Liver (tissue), 9 donors: ENCODE results near the gene SAE1. TPM values are rescaled to one million over a fixed set of nuclear protein-coding genes. Genes with fewer than 3 reads are reported as not detected.

ENCODE experiments used
- DNase-seq: peaks from one replicate; pipeline ENCODE4 v3.0.0-alpha.2; 2017; ENCODE audit warnings: low spot score
- H3K27ac ChIP-seq, 2 donors: one replicate each; pipeline ENCODE4 v1.7.0; 2013; ENCODE audit warnings: inconsistent platforms in 2 of 2, low read length in 2 of 2, control low read depth in 1 of 2, low read depth in 1 of 2, mild to moderate bottlenecking in 1 of 2
- H3K27me3 ChIP-seq, 4 donors: one replicate each; pipeline versions ENCODE4 v1.6.1 to v1.7.0; 2013; ENCODE audit warnings: low read length in 3 of 4, inconsistent platforms in 1 of 4, mild to moderate bottlenecking in 1 of 4, moderate library complexity in 1 of 4; ENCODE audit not compliant: control insufficient read depth in 4 of 4, insufficient read depth in 4 of 4
- H3K36me3 ChIP-seq, 4 donors: one replicate each; pipeline versions ENCODE4 v1.6.1 to v1.7.0; 2013; ENCODE audit warnings: low read length in 3 of 4, mild to moderate bottlenecking in 3 of 4, low read depth in 1 of 4, moderate library complexity in 1 of 4; ENCODE audit not compliant: control insufficient read depth in 4 of 4, insufficient read depth in 3 of 4
- H3K4me1 ChIP-seq, 4 donors: one replicate each; pipeline versions ENCODE4 v1.6.1 to v1.7.0; 2013; ENCODE audit warnings: low read length in 3 of 4, mild to moderate bottlenecking in 3 of 4, moderate library complexity in 1 of 4; ENCODE audit not compliant: control insufficient read depth in 4 of 4, insufficient read depth in 4 of 4
- H3K4me3 ChIP-seq, 3 donors: one replicate each; pipeline versions ENCODE4 v1.6.1 to v1.7.0; 2013; ENCODE audit warnings: low read length in 3 of 3, control low read depth in 1 of 3, low read depth in 1 of 3, mild to moderate bottlenecking in 1 of 3
- H3K9ac ChIP-seq, 2 donors: one replicate each; pipeline ENCODE4 v1.7.0; 2013; ENCODE audit warnings: low read length in 2 of 2, mild to moderate bottlenecking in 2 of 2, moderate library complexity in 2 of 2, control low read depth in 1 of 2, low read depth in 1 of 2
- H3K9me3 ChIP-seq, 4 donors: one replicate each; pipeline versions ENCODE4 v1.6.1 to v1.7.0; 2013; ENCODE audit warnings: low read length in 3 of 4; ENCODE audit not compliant: control insufficient read depth in 4 of 4
- EGR1 ChIP-seq, 2 donors: IDR thresholded peaks; 2 replicates each; pipeline ENCODE4 v1.6.1; 2016 to 2018; ENCODE audit warnings: antibody characterized with exemption in 2 of 2, low read depth in 2 of 2
- FOXA1 ChIP-seq: IDR thresholded peaks from 2 replicates; pipeline ENCODE4 v1.6.1; 2016; ENCODE audit warnings: antibody characterized with exemption
- FOXA2 ChIP-seq: IDR thresholded peaks from 2 replicates; pipeline ENCODE4 v1.6.1; 2016; ENCODE audit warnings: antibody characterized with exemption
- GABPA ChIP-seq, 2 donors: IDR thresholded peaks in 1 of 2; conservative IDR thresholded peaks in 1 of 2; 2 replicates each; pipeline ENCODE4 v1.6.1; 2016; ENCODE audit warnings: antibody characterized with exemption in 2 of 2, mild to moderate bottlenecking in 1 of 2, moderate library complexity in 1 of 2
- HNF4A ChIP-seq, 2 donors: conservative IDR thresholded peaks; 2 replicates each; pipeline ENCODE4 v1.6.1; 2016; ENCODE audit warnings: antibody characterized with exemption in 2 of 2, mild to moderate bottlenecking in 2 of 2
- HNF4G ChIP-seq: IDR thresholded peaks from 2 replicates; pipeline ENCODE4 v1.6.1; 2016; ENCODE audit warnings: antibody characterized with exemption
- JUND ChIP-seq, 2 donors: IDR thresholded peaks; 2 replicates each; pipeline ENCODE4 v1.6.1; 2016; ENCODE audit warnings: antibody characterized with exemption in 2 of 2
- NR2F2 ChIP-seq: IDR thresholded peaks from 2 replicates; pipeline ENCODE4 v1.6.1; 2016; ENCODE audit warnings: antibody characterized with exemption
- RAD21 ChIP-seq, 2 donors: IDR thresholded peaks; 2 replicates each; pipeline ENCODE4 v1.6.1; 2016; ENCODE audit warnings: antibody characterized with exemption in 2 of 2, mild to moderate bottlenecking in 2 of 2
- RXRA ChIP-seq, 2 donors: IDR thresholded peaks; 2 replicates each; pipeline ENCODE4 v1.6.1; 2017 to 2018; ENCODE audit warnings: antibody characterized with exemption in 2 of 2, mild to moderate bottlenecking in 1 of 2
- SP1 ChIP-seq: IDR thresholded peaks from 2 replicates; pipeline ENCODE4 v1.6.1; 2018; ENCODE audit warnings: antibody characterized with exemption, mild to moderate bottlenecking
- TAF1 ChIP-seq: conservative IDR thresholded peaks from 2 replicates; pipeline ENCODE4 v1.6.1; 2016; ENCODE audit warnings: antibody characterized with exemption, mild to moderate bottlenecking
- YY1 ChIP-seq: IDR thresholded peaks from 2 replicates; pipeline ENCODE4 v1.6.1; 2016; ENCODE audit warnings: antibody characterized with exemption, mild to moderate bottlenecking
- WGBS: extraction: QIAGEN DNeasy Blood & Tissue Kit; methylation state at CpG from one replicate; pipeline ENCODE4 v1.1.7; 2013; 5-methylcytosine and 5-hydroxymethylcytosine counted together
- polyA plus RNA-seq, 2 donors: library from polyadenylated mRNA; stranded (reverse) in 1 of 2; unstranded in 1 of 2; fragments of 200-250 nt in 1 of 2; fragments of >200 nt in 1 of 2; fragmentation: Nextera tagmentation in 1 of 2; extraction: Ambion mirVana in 1 of 2; gene quantifications; one replicate each; pipeline versions ENCODE4 v1.2.1 to v1.2.3, GENCODE V29; 2013 to 2015
- total RNA-seq, 2 donors: library from RNA; depleted of rRNA; stranded (reverse); fragments of >200 nt; gene quantifications; one replicate each; pipeline ENCODE4 v1.2.3, GENCODE V29; 2014
- TF ChIP-seq, protein P1 (sequence below): IDR thresholded peaks from 2 replicates; pipeline ENCODE4 v1.6.1; 2016; ENCODE audit warnings: antibody characterized with exemption
- TF ChIP-seq, protein P2 (sequence below): IDR thresholded peaks from 2 replicates; pipeline ENCODE4 v1.6.1; 2016; ENCODE audit warnings: antibody characterized with exemption, mild to moderate bottlenecking
- TF ChIP-seq, protein P3 (sequence below): fragments of 150-350 bp; IDR thresholded peaks from 2 replicates; pipeline ENCODE4 v1.5.1; 2017; ENCODE audit warnings: improper control_type of control experiment, low read depth, low read length; ENCODE audit not compliant: missing input control
- TF ChIP-seq, protein P4 (sequence below): IDR thresholded peaks from 2 replicates; pipeline ENCODE4 v1.6.1; 2016; ENCODE audit warnings: antibody characterized with exemption
- donor health status: healthy.
- donor health status: healthy.
- donor health status: healthy.
- donor health status: healthy.
- donor health status: healthy.

SAE1 gene
- total and polyA plus RNA-seq, 4 donors: 19.0 to 31.8 (median 27.0) TPM

DNA sequence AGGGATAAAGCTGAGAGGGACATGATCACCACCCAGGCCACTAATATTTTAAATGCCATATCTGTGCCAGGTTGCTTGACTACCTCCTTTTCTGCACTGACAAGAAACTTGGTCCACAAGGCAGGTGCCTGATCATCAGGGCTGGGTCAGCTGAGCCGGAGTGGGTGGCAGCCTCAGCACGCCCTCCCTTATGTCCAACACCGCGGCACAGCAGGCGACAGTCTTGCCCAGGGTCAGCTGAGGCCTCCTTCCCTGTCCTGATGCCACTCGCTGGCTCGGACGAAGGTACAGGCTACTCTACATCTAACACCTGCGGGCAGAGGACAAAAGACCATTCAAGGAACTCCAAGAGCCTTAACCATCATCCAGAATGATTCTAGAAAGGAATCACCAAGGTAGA, 33.9 kb upstream of the SAE1 start:
- WGBS: 61% methylated on average over 9 of the region's 9 CpGs
- Histone ChIP-seq H3K9ac (no peak overlapping the region), H3K27me3 (no peaks in the 10 kb centered on the region), H3K4me3 (no peak overlapping the region), H3K27ac (peak overlapping the region; percentile 68 to 75), H3K9me3 (no peaks in the 10 kb centered on the region), H3K36me3 (peaks cover 4 to 22% (median 11%) of the 10 kb centered on the region in 4 donors), H3K4me1 (peaks cover 7 to 32% (median 16%) of the 10 kb centered on the region in 4 donors)
- no peak for TF ChIP-seq FOXA2
- no peak for TF ChIP-seq RAD21 (IDR thresholded peaks at IDR 0.05)
- TF ChIP-seq, protein P1, sequence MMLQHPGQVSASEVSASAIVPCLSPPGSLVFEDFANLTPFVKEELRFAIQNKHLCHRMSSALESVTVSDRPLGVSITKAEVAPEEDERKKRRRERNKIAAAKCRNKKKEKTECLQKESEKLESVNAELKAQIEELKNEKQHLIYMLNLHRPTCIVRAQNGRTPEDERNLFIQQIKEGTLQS: no peak
- no peak for TF ChIP-seq GABPA (IDR thresholded peaks at IDR 0.05 in 1 of 2, conservative IDR thresholded peaks at IDR 0.05 in 1 of 2)
- TF ChIP-seq HNF4A (conservative IDR thresholded peaks at IDR 0.05): no peak
- no peak for TF ChIP-seq NR2F2
- TF ChIP-seq, protein P2, sequence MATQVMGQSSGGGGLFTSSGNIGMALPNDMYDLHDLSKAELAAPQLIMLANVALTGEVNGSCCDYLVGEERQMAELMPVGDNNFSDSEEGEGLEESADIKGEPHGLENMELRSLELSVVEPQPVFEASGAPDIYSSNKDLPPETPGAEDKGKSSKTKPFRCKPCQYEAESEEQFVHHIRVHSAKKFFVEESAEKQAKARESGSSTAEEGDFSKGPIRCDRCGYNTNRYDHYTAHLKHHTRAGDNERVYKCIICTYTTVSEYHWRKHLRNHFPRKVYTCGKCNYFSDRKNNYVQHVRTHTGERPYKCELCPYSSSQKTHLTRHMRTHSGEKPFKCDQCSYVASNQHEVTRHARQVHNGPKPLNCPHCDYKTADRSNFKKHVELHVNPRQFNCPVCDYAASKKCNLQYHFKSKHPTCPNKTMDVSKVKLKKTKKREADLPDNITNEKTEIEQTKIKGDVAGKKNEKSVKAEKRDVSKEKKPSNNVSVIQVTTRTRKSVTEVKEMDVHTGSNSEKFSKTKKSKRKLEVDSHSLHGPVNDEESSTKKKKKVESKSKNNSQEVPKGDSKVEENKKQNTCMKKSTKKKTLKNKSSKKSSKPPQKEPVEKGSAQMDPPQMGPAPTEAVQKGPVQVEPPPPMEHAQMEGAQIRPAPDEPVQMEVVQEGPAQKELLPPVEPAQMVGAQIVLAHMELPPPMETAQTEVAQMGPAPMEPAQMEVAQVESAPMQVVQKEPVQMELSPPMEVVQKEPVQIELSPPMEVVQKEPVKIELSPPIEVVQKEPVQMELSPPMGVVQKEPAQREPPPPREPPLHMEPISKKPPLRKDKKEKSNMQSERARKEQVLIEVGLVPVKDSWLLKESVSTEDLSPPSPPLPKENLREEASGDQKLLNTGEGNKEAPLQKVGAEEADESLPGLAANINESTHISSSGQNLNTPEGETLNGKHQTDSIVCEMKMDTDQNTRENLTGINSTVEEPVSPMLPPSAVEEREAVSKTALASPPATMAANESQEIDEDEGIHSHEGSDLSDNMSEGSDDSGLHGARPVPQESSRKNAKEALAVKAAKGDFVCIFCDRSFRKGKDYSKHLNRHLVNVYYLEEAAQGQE: no peak
- no peak for TF ChIP-seq HNF4G
- TF ChIP-seq, protein P3, sequence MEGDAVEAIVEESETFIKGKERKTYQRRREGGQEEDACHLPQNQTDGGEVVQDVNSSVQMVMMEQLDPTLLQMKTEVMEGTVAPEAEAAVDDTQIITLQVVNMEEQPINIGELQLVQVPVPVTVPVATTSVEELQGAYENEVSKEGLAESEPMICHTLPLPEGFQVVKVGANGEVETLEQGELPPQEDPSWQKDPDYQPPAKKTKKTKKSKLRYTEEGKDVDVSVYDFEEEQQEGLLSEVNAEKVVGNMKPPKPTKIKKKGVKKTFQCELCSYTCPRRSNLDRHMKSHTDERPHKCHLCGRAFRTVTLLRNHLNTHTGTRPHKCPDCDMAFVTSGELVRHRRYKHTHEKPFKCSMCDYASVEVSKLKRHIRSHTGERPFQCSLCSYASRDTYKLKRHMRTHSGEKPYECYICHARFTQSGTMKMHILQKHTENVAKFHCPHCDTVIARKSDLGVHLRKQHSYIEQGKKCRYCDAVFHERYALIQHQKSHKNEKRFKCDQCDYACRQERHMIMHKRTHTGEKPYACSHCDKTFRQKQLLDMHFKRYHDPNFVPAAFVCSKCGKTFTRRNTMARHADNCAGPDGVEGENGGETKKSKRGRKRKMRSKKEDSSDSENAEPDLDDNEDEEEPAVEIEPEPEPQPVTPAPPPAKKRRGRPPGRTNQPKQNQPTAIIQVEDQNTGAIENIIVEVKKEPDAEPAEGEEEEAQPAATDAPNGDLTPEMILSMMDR: no peak
- no peak for TF ChIP-seq JUND (IDR thresholded peaks at IDR 0.05)
- TF ChIP-seq RXRA (IDR thresholded peaks at IDR 0.05): no peak
- TF ChIP-seq YY1: no peak
- no peak for TF ChIP-seq SP1
- no peak for DNase-seq

DNA sequence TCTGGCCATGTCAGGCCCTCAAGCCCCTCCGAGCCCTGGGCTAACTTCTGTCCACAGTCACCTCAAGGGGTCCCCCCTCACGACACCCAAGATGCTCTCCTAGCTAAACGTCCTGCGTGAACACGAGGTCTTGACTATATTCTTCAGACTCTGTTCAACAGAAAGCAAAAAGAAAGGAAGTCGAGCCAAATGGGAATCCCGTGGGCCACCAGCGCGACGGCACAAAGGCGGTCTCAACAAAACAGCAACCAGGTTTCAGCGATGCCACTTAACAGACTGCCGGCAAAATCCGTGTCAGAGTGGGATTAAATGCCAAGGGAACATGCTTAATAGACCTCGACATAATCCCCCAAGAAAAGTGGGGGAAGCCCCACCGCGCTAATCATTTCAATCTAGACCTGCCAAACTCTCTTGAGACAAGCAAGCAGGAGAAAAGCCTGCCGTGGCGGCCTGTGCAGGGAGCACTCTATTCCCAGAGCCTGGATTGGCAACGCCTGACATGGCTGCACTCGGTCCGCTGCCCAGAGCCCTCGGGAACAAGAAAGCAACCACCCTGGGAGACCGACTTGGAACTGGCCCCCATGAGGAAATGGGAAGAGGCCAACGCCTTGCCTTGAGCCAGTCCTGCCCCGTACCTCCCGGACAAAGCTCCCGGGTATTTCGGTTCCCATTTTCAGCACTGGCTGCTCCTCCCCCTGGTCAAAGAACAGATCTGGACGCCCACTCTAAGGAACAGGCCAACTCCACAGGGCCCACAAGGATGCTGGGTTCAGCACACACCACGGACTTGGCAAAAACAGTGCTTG, 33.0 kb upstream of the SAE1 start:
- H3K4me1 ChIP-seq: peaks cover 7 to 32% (median 16%) of the 10 kb centered on the region in 4 donors
- WGBS: 91% methylated on average over 31 of the region's 31 CpGs
- no peaks in the 10 kb centered on the region for H3K27me3 ChIP-seq
- H3K9ac ChIP-seq: no peak overlapping the region
- TF ChIP-seq GABPA (IDR thresholded peaks at IDR 0.05 in 1 of 2, conservative IDR thresholded peaks at IDR 0.05 in 1 of 2) (no peak), RAD21 (IDR thresholded peaks at IDR 0.05) (no peak), FOXA1 (no peak), HNF4A (conservative IDR thresholded peaks at IDR 0.05) (no peak), NR2F2 (no peak), EGR1 (IDR thresholded peaks at IDR 0.05; ENCODE audit: low read depth in 2 of 2) (no peak), HNF4G (no peak), TAF1 (no peak), SP1 (no peak)
- TF ChIP-seq, protein P3: no peak
- TF ChIP-seq, protein P4, sequence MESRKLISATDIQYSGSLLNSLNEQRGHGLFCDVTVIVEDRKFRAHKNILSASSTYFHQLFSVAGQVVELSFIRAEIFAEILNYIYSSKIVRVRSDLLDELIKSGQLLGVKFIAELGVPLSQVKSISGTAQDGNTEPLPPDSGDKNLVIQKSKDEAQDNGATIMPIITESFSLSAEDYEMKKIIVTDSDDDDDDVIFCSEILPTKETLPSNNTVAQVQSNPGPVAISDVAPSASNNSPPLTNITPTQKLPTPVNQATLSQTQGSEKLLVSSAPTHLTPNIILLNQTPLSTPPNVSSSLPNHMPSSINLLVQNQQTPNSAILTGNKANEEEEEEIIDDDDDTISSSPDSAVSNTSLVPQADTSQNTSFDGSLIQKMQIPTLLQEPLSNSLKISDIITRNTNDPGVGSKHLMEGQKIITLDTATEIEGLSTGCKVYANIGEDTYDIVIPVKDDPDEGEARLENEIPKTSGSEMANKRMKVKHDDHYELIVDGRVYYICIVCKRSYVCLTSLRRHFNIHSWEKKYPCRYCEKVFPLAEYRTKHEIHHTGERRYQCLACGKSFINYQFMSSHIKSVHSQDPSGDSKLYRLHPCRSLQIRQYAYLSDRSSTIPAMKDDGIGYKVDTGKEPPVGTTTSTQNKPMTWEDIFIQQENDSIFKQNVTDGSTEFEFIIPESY: no peak
- TF ChIP-seq, protein P2: no peak
- H3K4me3 ChIP-seq: no peak overlapping the region
- H3K27ac ChIP-seq: peak overlapping the region; percentile 68 to 75
- no peaks in the 10 kb centered on the region for H3K9me3 ChIP-seq
- no peak for DNase-seq
- peaks cover 3 to 14% (median 9%) of the 10 kb centered on the region in 4 donors for H3K36me3 ChIP-seq
